D721Med (cell line): ENCODE data around the gene PROM2.
"Not testable (repeated sequence)": the region's sequence is repeated elsewhere in the genome, so short reads cannot be mapped to it uniquely, and the experiment has no call there.

ENCODE experiments used
- DNase-seq: peaks from one replicate; pipeline ENCODE4 v3.0.0; 2011; ENCODE audit warnings: low spot score; ENCODE audit not compliant: insufficient read length
- FAIRE-seq: peaks from 2 replicates; lab custom pipeline; 2011; peaks lifted over from hg19 to GRCh38; lab: Jason Lieb, UNC
- TF ChIP-seq, protein P1 (sequence below): IDR thresholded peaks from 2 replicates; pipeline ENCODE4 v1.5.1; 2012; ENCODE audit warnings: mild to moderate bottlenecking, control low read depth; ENCODE audit not compliant: insufficient read depth; ENCODE audit errors: missing control alignments

PROM2 gene

DNA sequence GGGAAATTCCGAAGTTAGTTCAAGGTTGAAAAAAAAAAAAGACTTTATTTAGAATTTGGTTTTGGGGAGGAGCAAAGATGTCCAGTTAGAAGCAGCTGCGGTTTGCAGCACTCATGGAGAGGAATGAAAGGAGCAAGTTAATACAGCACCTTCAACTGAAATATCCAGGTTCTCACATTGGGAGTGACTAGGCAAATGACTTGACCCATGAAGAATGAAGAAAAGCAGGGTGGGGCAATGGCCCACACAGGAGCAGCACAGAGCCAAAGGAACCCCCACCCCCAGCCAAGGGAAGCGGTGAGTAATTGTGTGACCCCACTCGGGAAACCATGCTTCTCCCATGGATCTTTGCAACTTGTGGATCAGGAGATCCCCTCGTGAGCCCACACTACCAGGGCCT, 34.2 kb upstream of the PROM2 start:
- TF ChIP-seq, protein P1, sequence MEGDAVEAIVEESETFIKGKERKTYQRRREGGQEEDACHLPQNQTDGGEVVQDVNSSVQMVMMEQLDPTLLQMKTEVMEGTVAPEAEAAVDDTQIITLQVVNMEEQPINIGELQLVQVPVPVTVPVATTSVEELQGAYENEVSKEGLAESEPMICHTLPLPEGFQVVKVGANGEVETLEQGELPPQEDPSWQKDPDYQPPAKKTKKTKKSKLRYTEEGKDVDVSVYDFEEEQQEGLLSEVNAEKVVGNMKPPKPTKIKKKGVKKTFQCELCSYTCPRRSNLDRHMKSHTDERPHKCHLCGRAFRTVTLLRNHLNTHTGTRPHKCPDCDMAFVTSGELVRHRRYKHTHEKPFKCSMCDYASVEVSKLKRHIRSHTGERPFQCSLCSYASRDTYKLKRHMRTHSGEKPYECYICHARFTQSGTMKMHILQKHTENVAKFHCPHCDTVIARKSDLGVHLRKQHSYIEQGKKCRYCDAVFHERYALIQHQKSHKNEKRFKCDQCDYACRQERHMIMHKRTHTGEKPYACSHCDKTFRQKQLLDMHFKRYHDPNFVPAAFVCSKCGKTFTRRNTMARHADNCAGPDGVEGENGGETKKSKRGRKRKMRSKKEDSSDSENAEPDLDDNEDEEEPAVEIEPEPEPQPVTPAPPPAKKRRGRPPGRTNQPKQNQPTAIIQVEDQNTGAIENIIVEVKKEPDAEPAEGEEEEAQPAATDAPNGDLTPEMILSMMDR = no peak
- no peak for FAIRE-seq
- no peak for DNase-seq

DNA sequence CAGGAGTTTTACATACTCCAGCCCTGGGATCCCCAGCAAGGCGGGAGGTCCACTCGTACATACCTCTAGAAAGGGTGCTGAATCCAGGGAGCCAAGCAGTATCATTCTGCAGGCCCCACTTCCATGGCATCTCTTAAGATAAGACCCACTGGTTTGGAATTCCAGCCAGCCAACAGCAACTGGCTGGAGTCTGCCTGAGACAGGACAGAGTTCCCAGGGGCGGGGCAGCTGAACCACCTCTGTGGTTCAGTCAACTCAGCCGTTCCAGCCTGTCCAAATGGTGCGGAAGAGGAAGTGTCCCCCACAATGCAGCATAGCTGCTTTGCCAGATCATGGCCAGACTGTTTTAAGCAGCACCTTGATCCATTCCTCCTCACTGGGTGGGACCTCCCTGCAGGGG, 33.7 kb upstream of the PROM2 start:
- TF ChIP-seq, protein P1 = no peak
- FAIRE-seq (no peak), DNase-seq (no peak)

DNA sequence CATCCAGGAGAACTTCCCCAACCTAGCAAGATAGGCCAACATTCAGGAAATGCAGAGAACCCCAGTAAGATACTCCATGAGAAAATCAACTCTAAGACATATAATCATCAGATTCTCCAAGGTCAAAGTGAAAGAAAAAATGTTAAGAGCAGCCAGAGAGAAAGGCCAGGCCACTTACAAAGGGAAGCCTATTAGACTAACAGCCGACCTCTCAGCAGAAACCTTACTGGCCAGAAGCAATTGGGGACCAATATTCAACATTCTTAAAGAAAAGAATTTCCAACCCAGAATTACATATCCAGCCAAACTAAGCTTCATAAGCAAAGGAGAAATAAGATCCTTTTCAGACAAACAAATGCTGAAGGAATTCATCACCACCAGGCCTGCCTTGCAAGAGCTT, 32.2 kb upstream of the PROM2 start:
- not testable (repeated sequence) for DNase-seq, FAIRE-seq

DNA sequence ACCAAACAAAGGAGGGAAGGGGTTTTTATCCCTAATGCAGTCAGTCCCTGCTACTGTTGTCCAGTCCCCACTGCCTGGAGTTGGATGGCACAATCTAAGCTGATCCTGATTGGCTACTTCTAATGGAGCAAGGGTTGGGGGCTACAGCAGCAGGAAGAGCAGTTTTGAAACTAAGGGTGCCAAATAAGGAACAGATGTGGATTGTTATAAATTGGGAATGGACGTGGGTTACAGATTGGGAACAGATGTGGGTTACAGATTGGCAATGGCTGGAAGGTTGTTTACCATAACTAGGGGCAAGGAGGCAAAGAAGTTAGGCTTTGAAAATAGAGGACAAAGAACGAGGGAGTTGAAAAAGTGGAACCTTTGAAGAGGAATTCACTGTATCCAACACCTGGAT, 16.0 kb upstream of the PROM2 start:
- TF ChIP-seq, protein P1 = no peak
- DNase-seq (no peak), FAIRE-seq (no peak)

DNA sequence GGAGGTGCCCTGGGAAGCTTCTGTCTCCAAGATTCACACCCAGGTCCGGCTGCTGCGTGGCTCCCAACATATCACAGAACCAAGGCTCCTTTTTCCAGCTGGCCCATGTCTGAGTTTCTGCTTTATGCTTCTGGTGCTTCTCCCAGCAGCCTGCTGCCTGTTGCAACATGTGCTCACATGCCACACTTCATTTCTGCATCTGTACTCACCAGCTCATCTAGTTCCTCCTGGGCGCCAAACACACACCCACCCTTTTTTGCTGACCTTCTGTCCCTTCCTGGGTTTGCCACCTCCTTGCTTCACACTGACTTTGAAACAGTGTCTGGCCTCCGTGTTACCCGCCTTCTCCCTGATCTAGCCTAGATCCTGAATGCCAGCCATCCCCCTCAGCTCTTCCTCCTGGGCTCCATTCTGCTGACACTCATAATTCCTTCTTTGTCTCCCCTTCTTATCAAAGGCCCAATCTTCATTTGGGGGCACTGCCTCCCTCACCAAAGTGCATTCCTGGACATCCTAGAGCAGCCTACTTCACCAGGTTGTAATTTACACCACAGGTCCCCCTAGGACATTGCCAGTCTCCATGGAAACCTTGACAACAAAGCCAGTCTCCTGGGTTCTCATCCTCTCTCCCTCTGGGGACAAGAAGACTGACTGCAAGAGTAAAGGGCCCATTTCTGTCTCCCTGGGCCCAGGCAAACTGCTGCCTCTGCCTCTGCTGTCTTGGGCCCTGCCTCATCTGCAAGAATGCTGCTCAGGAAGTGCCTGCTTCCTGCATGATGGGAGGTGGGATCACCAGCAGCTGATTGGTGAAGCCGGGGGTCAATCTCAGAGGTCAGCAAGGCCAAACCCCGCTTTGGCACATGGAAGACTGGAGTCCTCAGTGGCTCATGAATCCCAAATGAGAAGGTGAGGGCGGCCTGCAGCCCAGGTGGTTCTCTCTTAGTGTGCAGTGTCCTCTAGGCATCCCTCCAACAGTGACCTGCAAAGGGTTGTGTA, 13.9 kb upstream of the PROM2 start:
- FAIRE-seq (no peak), DNase-seq (no peak)
- TF ChIP-seq, protein P1 = no peak

DNA sequence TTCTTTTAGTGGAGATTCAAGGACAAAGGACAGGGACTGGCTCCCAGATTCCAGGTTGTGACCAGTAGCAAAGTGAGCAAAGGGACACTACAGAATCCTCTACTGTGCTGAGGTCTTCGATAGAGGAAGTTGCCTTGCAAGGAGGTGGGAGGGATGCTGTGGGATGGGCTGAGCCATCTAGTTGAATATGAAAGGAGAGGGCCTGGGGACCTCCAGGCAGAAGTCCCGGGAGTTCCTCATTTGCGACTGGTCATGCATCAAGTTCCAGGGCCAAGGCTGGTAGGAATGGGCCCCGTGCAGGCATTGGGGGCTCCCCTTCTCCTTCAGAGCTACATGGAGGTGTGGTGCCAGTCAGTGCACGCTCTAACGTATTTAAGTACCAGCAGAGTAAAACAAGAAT, 12.6 kb upstream of the PROM2 start:
- FAIRE-seq = no peak
- no peak for DNase-seq
- TF ChIP-seq, protein P1 = no peak

GRCh38 chr2:95262896-95263542, 11.2 kb upstream of the PROM2 start:
- no peak for FAIRE-seq
- TF ChIP-seq, protein P1 = no peak
- DNase-seq = no peak
